Panc1 (cell line): Measurements from ENCODE around the gene FGF4. TPM values are rescaled to one million over a fixed set of nuclear protein-coding genes. Genes with fewer than 3 reads are reported as not detected.

Experiments
- ATAC-seq: fragments of 200-7000 bp; cut with Tn5 transposase; 2 replicates; pipeline ENCODE4 v1.9.1; 2020; ENCODE audit warnings: mild to moderate bottlenecking, moderate library complexity
- BruUV-seq: library from RNA; stranded (reverse); fragments of 400-500 nt; replicated peaks from 2 replicates; lab custom pipeline; 2021; lab: Mats Ljungman, UMichigan
- CTCF ChIA-PET: fragments of 300-600 bp; sonication (Branson Sonifier 250); formaldehyde crosslinking; loops from one replicate; lab custom pipeline; 2022; ENCODE audit warnings: antibody characterized with exemption; lab: Charles Lee
- POLR2A ChIA-PET: fragments of 300-600 bp; sonication (Branson Sonifier 250); formaldehyde crosslinking; loops from one replicate; lab custom pipeline; 2022; ENCODE audit warnings: antibody characterized with exemption; lab: Charles Lee
- DNase-seq: peaks from one replicate; pipeline ENCODE4 v3.0.0-alpha.2; 2010; ENCODE audit warnings: low read depth, low spot score
- H3K27ac ChIP-seq: 2 replicates; pipeline ENCODE4 v1.5.1; 2011; ENCODE audit warnings: mild to moderate bottlenecking, low read length, inconsistent platforms
- H3K27me3 ChIP-seq: fragments of 200-500 bp; sonication (Bioruptor generic); 2 replicates; pipeline ENCODE4 v1.6.0; 2014; ENCODE audit warnings: low read length, inconsistent platforms; ENCODE audit not compliant: control insufficient read depth, insufficient read depth
- H3K36me3 ChIP-seq: fragments of 200-500 bp; sonication (Bioruptor generic); 2 replicates; pipeline ENCODE4 v1.5.1; 2014; ENCODE audit warnings: inconsistent platforms, mild to moderate bottlenecking, low read length, moderate library complexity; ENCODE audit not compliant: control insufficient read depth, insufficient read depth
- H3K4me1 ChIP-seq: 2 replicates; pipeline ENCODE4 v1.5.1; 2011; ENCODE audit warnings: inconsistent platforms, mild to moderate bottlenecking, low read length, moderate library complexity; ENCODE audit not compliant: control insufficient read depth, insufficient read depth
- H3K4me3 ChIP-seq, 2 experiments: 2 replicates each; pipeline ENCODE4 v1.5.1; 2011 to 2012; ENCODE audit warnings: low read depth in 2 of 2, low read length in 2 of 2, mild to moderate bottlenecking in 2 of 2, inconsistent platforms in 1 of 2, moderate library complexity in 1 of 2
- H3K9me3 ChIP-seq: fragments of 200-500 bp; sonication (Bioruptor generic); 2 replicates; pipeline ENCODE4 v1.5.1; 2014; ENCODE audit warnings: low read depth, mild to moderate bottlenecking, inconsistent platforms, low read length, moderate library complexity; ENCODE audit not compliant: control insufficient read depth, insufficient read depth
- POLR2AphosphoS5 ChIP-seq: IDR thresholded peaks from 2 replicates; pipeline ENCODE4 v1.6.1; 2012; ENCODE audit warnings: mild to moderate bottlenecking, low read depth, low read length, moderate library complexity
- REST ChIP-seq, 2 experiments: IDR thresholded peaks; 2 replicates each; pipeline ENCODE4 v1.6.1; 2011 to 2012; ENCODE audit warnings: low read depth in 2 of 2, control low read depth in 1 of 2, low read length in 1 of 2, mild to moderate bottlenecking in 1 of 2, moderate library complexity in 1 of 2; ENCODE audit not compliant: insufficient read depth in 1 of 2
- SIN3A ChIP-seq: IDR thresholded peaks from 2 replicates; pipeline ENCODE4 v1.6.1; 2012; ENCODE audit warnings: low read depth, mild to moderate bottlenecking, low read length, moderate library complexity, borderline replicate concordance; ENCODE audit not compliant: insufficient read depth
- TCF7L2 ChIP-seq: IDR thresholded peaks from 2 replicates; pipeline ENCODE4 v1.6.1; 2011; ENCODE audit warnings: mild to moderate bottlenecking, low read depth, low read length, inconsistent platforms
- in situ Hi-C: cut with HindIII; loops from 2 replicates; pipeline ENCODE4 v1.10.0; 2016; ENCODE audit warnings: low sequenced_read_pairs, low pct_unique_long_range_greater_than_20kb
- intact Hi-C: fragments of 100-400 bp; cut with micrococcal nuclease; formaldehyde crosslinking; loops from one replicate; pipeline ENCODE4 v1.10.0; 2022; ENCODE audit not compliant: unreplicated experiment
- total RNA-seq: library from RNA; stranded (reverse); gene quantifications from one replicate; pipeline ENCODE4 v1.2.1, GENCODE V29; 2021; ENCODE audit not compliant: unreplicated experiment
- TF ChIP-seq, protein P1 (sequence below): fragments of 450-650 bp; IDR thresholded peaks from 2 replicates; pipeline ENCODE4 v1.5.1; 2017; ENCODE audit warnings: mild to moderate bottlenecking

FGF4 gene
- total RNA-seq, 1 experiment from 2014 or later = not detected

DNA sequence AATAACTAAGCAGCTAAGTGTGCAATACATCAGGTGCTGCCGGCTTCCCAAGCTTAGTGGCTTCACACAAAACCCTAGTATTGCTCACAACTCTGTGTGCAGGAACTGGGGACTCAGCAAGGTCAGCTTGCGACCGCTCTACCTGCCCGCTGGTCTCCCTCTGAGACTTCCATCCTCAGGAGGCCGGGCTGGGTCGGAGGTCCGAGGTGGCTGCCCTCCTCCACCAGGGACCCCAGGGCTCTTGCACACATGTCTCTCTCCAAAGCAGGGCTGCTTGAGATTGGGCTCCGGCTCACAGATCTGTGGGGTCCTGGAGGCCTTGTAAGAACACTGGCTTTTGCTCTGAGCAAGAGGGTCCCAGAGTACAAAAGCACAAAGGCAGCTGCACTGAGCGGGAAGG lies 45.9 kb downstream of the FGF4 start:
- TF ChIP-seq TCF7L2 (no peak), REST (IDR thresholded peaks at IDR 0.05; ENCODE audit: insufficient read depth in 1 of 2, low read depth in 2 of 2, low read length in 1 of 2) (no peak), SIN3A (no peak), POLR2AphosphoS5 (no peak)
- TF ChIP-seq, protein P1, sequence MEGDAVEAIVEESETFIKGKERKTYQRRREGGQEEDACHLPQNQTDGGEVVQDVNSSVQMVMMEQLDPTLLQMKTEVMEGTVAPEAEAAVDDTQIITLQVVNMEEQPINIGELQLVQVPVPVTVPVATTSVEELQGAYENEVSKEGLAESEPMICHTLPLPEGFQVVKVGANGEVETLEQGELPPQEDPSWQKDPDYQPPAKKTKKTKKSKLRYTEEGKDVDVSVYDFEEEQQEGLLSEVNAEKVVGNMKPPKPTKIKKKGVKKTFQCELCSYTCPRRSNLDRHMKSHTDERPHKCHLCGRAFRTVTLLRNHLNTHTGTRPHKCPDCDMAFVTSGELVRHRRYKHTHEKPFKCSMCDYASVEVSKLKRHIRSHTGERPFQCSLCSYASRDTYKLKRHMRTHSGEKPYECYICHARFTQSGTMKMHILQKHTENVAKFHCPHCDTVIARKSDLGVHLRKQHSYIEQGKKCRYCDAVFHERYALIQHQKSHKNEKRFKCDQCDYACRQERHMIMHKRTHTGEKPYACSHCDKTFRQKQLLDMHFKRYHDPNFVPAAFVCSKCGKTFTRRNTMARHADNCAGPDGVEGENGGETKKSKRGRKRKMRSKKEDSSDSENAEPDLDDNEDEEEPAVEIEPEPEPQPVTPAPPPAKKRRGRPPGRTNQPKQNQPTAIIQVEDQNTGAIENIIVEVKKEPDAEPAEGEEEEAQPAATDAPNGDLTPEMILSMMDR = no peak
- ChIA-PET POLR2A (no interaction called here), CTCF (no interaction called here)
- no peaks in the 10 kb centered on the region for H3K36me3 ChIP-seq
- intact Hi-C loops (no loop called here), in situ Hi-C loops (no loop called here)
- H3K27ac ChIP-seq = no peak overlapping the region
- no peaks in the 10 kb centered on the region for H3K4me1 ChIP-seq
- H3K9me3 ChIP-seq = peaks cover 4% of the 10 kb centered on the region; the same call in 1 of the 2 replicates
- no TSS peak for BruUV-seq
- DNase-seq = no peak
- H3K4me3 ChIP-seq = no peak overlapping the region
- no peaks in the 10 kb centered on the region; the same call in 1 of the 2 replicates for H3K27me3 ChIP-seq
- no peak for ATAC-seq

- DNase-seq (no peak), ATAC-seq (no peak)
- POLR2A ChIA-PET = no interaction called here
- in situ Hi-C loops (no loop called here), intact Hi-C loops (no loop called here)
- H3K36me3 ChIP-seq = no peaks in the 10 kb centered on the region
- TF ChIP-seq SIN3A (no peak), REST (IDR thresholded peaks at IDR 0.05; ENCODE audit: insufficient read depth in 1 of 2, low read depth in 2 of 2, low read length in 1 of 2) (no peak), POLR2AphosphoS5 (no peak), TCF7L2 (no peak)
- TF ChIP-seq, protein P1 = no peak
- H3K4me1 ChIP-seq = no peaks in the 10 kb centered on the region
- no peak overlapping the region for H3K27ac ChIP-seq
- no peak overlapping the region for H3K4me3 ChIP-seq
- no TSS peak for BruUV-seq
- no peaks in the 10 kb centered on the region for H3K9me3 ChIP-seq
- H3K27me3 ChIP-seq = no peaks in the 10 kb centered on the region; the same call in 1 of the 2 replicates
- CTCF ChIA-PET = no interaction called here
These were observed 47.9 kb downstream of the FGF4 start for GRCh38 chr11:69727266-69727665.
